AG04449 (cell line): Measurements from ENCODE around the gene RAB3C.

Experiments used
- CTCF ChIA-PET: fragments of 350-600 bp; formaldehyde crosslinking; extraction: SDS; loops from one replicate; lab custom pipeline; 2021; ENCODE audit warnings: antibody characterized with exemption; lab: Yijun Ruan, JAX
- POLR2A ChIA-PET: fragments of 400-600, 350-600 bp; formaldehyde crosslinking; extraction: SDS; loops from one replicate; lab custom pipeline; 2020; ENCODE audit warnings: antibody characterized with exemption, inconsistent platforms; lab: Yijun Ruan, JAX
- DNase-seq: peaks from one replicate; pipeline ENCODE4 v3.0.0-alpha.2; 2010; ENCODE audit warnings: low read depth, low spot score
- H3K4me3 ChIP-seq: 2 replicates; pipeline ENCODE4 v1.5.1; 2011; ENCODE audit warnings: low read depth, mild to moderate bottlenecking, control low read depth, low read length
- CTCF ChIP-seq: IDR thresholded peaks from one replicate; pipeline ENCODE4 v1.5.1; 2011; ENCODE audit warnings: mild to moderate bottlenecking, moderate library complexity, low read length, control low read depth, inconsistent platforms; ENCODE audit not compliant: insufficient read depth; ENCODE audit errors: missing control alignments

The RAB3C gene

GRCh38 chr5:58891086-58891970, 308.5 kb downstream of the RAB3C start:
- ChIA-PET POLR2A (no interaction called here), CTCF (interaction anchor here (0.7 to 9.9 kb wide), 40 partner anchors 8 to 489 kb away, joined by 3 to 193 read pairs (median 4); no protein-coding TSS in a partner anchor)
- H3K4me3 ChIP-seq: peak overlapping the region; percentile 57
- peak; percentile 62 for DNase-seq
- TF ChIP-seq CTCF: peak; percentile 68

- H3K4me3 ChIP-seq: no peak overlapping the region
- no peak for DNase-seq
- TF ChIP-seq CTCF: no peak
- ChIA-PET POLR2A (no interaction called here), CTCF (interaction anchor here (0.7 to 9.9 kb wide), 32 partner anchors 8 to 794 kb away, joined by 3 to 193 read pairs (median 5); no protein-coding TSS in a partner anchor)
Measured at GRCh38 chr5:58891971-58892343, 309.1 kb downstream of the RAB3C start.

- no peak for TF ChIP-seq CTCF
- ChIA-PET POLR2A (no interaction called here), CTCF (interaction anchor here (0.7 to 9.9 kb wide), 19 partner anchors 7 to 487 kb away, joined by 3 to 193 read pairs (median 5); no protein-coding TSS in a partner anchor)
- no peak overlapping the region for H3K4me3 ChIP-seq
- DNase-seq: no peak
Measured at GRCh38 chr5:58893551-58893950, 310.7 kb downstream of the RAB3C start.

- POLR2A ChIA-PET: no interaction called here
- CTCF ChIA-PET: interaction anchor here (1.0 to 9.9 kb wide), 4 partner anchors 12 to 276 kb away, joined by 3 to 147 read pairs (median 23); no protein-coding TSS in a partner anchor
- no peak overlapping the region for H3K4me3 ChIP-seq
- no peak for TF ChIP-seq CTCF
- DNase-seq: no peak
Measured at GRCh38 chr5:58898006-58898405, 315.1 kb downstream of the RAB3C start.

GRCh38 chr5:58898538-58898937, 315.7 kb downstream of the RAB3C start:
- H3K4me3 ChIP-seq: no peak overlapping the region
- ChIA-PET CTCF (interaction anchor here (1.0 to 9.9 kb wide), 4 partner anchors 12 to 276 kb away, joined by 3 to 147 read pairs (median 23); no protein-coding TSS in a partner anchor), POLR2A (no interaction called here)
- no peak for DNase-seq
- TF ChIP-seq CTCF: no peak

- ChIA-PET POLR2A (no interaction called here), CTCF (interaction anchor here (1.1 to 4.0 kb wide), 3 partner anchors 9 to 272 kb away, joined by 3 to 25 read pairs (median 15); no protein-coding TSS in a partner anchor)
- TF ChIP-seq CTCF: no peak
- no peak for DNase-seq
- no peak overlapping the region for H3K4me3 ChIP-seq
Measured at GRCh38 chr5:58901271-58901670, 318.4 kb downstream of the RAB3C start.
